ENCODE measurements around the gene GLIPR1L2.
A peak's percentile ranks its signal among the peaks of the same experiment; 100 is the strongest.
"Not testable (repeated sequence)": the region's sequence is repeated elsewhere in the genome, so short reads cannot be mapped to it uniquely, and the experiment has no call there.

Gene GLIPR1L2

DNA sequence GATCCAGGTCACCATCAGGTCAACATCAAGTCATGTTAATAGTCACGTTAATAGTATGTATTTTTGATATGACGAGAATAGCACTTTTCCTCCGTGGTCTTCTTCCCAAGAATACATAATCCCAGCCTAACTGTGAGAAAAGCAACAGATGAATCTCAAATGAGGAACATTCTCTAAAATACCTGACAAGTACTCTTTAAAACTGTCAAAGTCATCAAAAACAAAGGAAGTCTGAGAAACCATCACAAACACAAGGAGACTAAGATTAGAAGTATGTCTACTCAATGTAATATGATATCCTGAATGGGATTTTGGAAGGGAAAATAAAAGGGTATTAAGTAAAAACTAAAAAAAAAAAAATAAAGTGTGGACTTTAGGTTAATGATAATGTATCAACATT, 52.8 kb downstream of the GLIPR1L2 start:
- Histone ChIP-seq H3K4me1 (ENCODE audit: control insufficient read depth in 5 of 5, insufficient read depth in 5 of 5, low read length in 5 of 5) (no peaks in the 10 kb centered on the region), H3K4me3 (ENCODE audit: low read depth in 1 of 5, low read length in 5 of 5) (no peak overlapping the region), H3K36me3 (ENCODE audit: control insufficient read depth in 5 of 5, insufficient read depth in 5 of 5, low read length in 5 of 5) (no peaks in the 10 kb centered on the region), H3K27ac (ENCODE audit: low read depth, low read length) (no peak overlapping the region), H3K9ac (ENCODE audit: low read length in 5 of 5) (no peak overlapping the region), H3K9me3 (ENCODE audit: control insufficient read depth in 5 of 5, low read length in 5 of 5) (no peaks in the 10 kb centered on the region), H3K27me3 (ENCODE audit: control insufficient read depth in 5 of 5, insufficient read depth in 4 of 5, low read length in 5 of 5) (no peaks in the 10 kb centered on the region)

DNA sequence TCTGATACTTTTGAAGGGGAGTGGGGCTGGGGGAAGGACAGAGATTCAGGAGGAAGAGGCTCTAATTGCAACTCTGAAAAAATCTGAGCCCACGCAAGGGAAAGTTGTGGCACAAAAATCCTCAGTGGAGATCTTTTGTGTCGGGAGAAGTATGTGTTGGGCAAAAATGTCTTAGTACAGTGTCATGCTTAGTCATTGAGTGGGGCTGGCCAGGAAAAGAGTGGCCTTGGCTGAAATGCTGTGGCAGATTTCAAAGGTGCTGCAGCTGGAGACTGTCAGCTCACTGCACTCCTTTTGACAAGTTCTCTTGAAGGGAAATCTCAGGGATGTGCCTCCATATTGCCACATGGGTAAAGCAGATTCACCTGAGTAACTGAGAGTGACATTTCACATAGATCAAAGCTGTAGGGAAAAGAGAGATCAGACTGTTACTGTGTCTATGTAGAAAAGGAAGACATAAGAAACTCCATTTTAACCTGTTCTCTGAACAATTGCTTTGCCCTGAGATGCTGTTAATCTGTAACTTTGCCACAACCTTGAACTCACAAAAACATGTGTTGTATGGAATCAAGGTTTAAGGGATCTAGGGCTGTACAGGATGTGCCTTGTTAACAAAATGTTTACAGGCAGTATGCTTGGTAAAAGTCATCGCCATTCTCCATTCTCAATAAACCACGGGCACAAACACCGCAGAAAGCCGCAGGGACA, 53.7 kb downstream of the GLIPR1L2 start:
- Histone ChIP-seq H3K36me3 (ENCODE audit: control insufficient read depth in 5 of 5, insufficient read depth in 5 of 5, low read length in 5 of 5) (no peaks in the 10 kb centered on the region), H3K4me3 (ENCODE audit: low read depth in 1 of 5, low read length in 5 of 5) (no peak overlapping the region), H3K27ac (ENCODE audit: low read depth, low read length) (no peak overlapping the region), H3K4me1 (ENCODE audit: control insufficient read depth in 5 of 5, insufficient read depth in 5 of 5, low read length in 5 of 5) (no peaks in the 10 kb centered on the region), H3K27me3 (ENCODE audit: control insufficient read depth in 5 of 5, insufficient read depth in 4 of 5, low read length in 5 of 5) (no peaks in the 10 kb centered on the region), H3K9ac (ENCODE audit: low read length in 5 of 5) (no peak overlapping the region), H3K9me3 (ENCODE audit: control insufficient read depth in 5 of 5, low read length in 5 of 5) (no peaks in the 10 kb centered on the region)

DNA sequence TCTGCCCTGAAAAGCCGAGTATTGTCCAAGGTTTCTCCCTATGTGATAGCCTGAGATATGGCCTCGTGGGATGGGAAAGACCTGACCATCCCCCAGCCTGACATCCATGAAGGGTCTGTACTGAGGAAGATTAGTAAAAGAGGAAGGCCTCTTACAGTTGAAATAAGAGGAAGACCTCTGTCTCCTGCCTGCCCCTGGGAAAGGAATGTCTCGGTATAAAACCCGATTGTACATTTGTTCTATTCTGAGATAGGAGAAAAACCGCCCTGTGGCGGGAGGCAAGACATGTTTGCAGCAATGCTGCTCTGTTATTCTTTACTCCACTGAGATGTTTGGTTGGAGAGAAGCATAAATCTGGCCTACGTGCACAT, 54.2 kb downstream of the GLIPR1L2 start:
- H3K27ac ChIP-seq (ENCODE audit: low read depth, low read length); H3K9me3 ChIP-seq (ENCODE audit: control insufficient read depth in 5 of 5, low read length in 5 of 5); H3K4me1 ChIP-seq (ENCODE audit: control insufficient read depth in 5 of 5, insufficient read depth in 5 of 5, low read length in 5 of 5); H3K4me3 ChIP-seq (ENCODE audit: low read depth in 1 of 5, low read length in 5 of 5); H3K9ac ChIP-seq (ENCODE audit: low read length in 5 of 5); H3K36me3 ChIP-seq (ENCODE audit: control insufficient read depth in 5 of 5, insufficient read depth in 5 of 5, low read length in 5 of 5); H3K27me3 ChIP-seq (ENCODE audit: control insufficient read depth in 5 of 5, insufficient read depth in 4 of 5, low read length in 5 of 5): not testable (repeated sequence)

DNA sequence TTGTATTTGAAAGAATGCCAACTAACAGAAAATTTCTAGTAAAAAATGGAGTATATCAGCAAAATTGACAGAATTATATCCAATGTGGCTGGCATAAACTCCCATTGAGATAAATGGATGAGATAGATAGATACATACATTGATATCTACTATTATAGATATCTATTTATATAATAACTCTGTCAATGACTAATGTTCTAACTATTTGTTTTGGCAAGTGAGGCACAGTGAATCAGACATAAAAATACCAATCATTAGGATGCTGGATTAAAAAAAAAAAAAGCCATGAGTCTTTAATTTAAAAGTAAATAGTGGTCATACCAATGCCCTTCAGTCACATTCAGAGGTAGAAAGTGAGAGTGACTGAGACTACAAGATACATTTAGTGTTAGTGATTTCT, 56.0 kb downstream of the GLIPR1L2 start:
- H3K4me3 ChIP-seq (ENCODE audit: low read depth in 1 of 5, low read length in 5 of 5): no peak overlapping the region
- H3K9me3 ChIP-seq (ENCODE audit: control insufficient read depth in 5 of 5, low read length in 5 of 5): no peaks in the 10 kb centered on the region

DNA sequence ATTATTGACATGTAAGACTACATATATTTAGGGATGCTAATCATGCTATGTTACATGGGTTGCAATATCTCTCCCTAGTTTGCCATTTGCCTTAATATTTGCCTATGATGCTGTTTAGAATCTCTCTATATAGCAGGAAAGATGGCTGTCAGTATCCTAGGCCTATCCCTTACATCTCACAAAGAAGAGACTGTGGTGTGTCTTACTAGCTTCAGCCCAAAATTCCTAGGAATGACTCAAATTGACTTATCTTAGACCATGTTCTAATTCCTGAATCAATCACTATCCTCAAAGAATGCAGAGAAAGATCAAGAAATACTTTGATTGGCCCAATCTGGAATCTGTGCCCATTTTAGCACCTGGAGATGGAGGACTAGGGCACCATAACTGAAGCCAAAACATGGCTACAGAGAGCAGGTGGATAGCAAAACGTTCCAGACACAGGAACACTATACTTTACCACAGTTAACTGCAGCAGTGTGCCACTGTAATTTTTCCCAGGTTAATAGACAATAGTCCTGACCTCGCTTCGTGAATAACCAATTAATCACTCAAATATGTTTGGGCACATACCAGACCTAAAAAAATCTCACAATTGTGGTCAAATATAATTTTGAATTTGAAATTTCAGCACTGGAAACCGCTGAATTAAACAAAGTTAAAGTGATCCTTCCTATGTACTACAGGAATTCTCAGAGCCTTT, 57.0 kb downstream of the GLIPR1L2 start:
- no peaks in the 10 kb centered on the region for H3K36me3 ChIP-seq (ENCODE audit: control insufficient read depth in 5 of 5, insufficient read depth in 5 of 5, low read length in 5 of 5)
- no peaks in the 10 kb centered on the region for H3K27me3 ChIP-seq (ENCODE audit: control insufficient read depth in 5 of 5, insufficient read depth in 4 of 5, low read length in 5 of 5)
- no peaks in the 10 kb centered on the region for H3K9me3 ChIP-seq (ENCODE audit: control insufficient read depth in 5 of 5, low read length in 5 of 5)

More for the DNA sequence above, 56.0 kb downstream of the GLIPR1L2 start:
- no peaks in the 10 kb centered on the region for H3K4me1 ChIP-seq (ENCODE audit: control insufficient read depth in 5 of 5, insufficient read depth in 5 of 5, low read length in 5 of 5)
- no peaks in the 10 kb centered on the region for H3K36me3 ChIP-seq (ENCODE audit: control insufficient read depth in 5 of 5, insufficient read depth in 5 of 5, low read length in 5 of 5)
- H3K27ac ChIP-seq (ENCODE audit: low read depth, low read length): no peak overlapping the region
- no peak overlapping the region for H3K9ac ChIP-seq (ENCODE audit: low read length in 5 of 5)
- no peaks in the 10 kb centered on the region for H3K27me3 ChIP-seq (ENCODE audit: control insufficient read depth in 5 of 5, insufficient read depth in 4 of 5, low read length in 5 of 5)

DNA sequence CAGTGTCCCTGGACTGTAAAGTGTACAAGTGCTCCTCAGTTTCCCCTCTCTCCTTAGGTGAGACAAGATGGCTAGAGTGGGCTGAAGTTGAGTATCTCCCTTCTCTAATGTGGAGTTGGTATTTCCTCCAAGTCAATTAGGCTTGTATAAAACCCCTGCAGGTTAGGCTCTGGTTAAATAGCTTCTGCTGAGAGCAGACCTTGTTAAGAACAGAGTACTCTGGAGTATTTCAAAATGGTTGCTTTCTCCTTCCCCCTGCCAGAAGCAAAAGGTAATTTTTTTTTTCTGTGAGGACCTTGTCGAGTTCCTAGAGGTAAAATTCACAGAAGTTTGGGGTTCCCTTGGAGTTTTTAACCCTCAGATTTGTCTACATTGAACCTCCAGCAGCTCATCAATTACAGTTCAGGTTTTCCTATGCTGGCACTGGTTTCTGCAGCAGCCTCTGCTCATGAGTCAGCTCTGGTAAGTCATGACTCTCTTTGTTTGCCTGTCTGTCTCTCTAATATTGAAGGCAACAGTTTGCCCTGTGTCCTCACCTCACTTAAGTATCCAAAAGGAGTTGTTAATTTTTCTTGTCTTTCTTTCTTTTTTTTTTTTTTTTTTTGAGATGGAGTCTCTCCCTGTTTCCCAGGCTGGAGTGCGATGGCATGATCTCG, 61.9 kb downstream of the GLIPR1L2 start:
- H3K9me3 ChIP-seq (ENCODE audit: control insufficient read depth in 5 of 5, low read length in 5 of 5): peaks cover 0 to 5% (median 0%) of the 10 kb centered on the region in 5 donors
- no peak overlapping the region for H3K4me3 ChIP-seq (ENCODE audit: low read depth in 1 of 5, low read length in 5 of 5)
- no peak overlapping the region for H3K9ac ChIP-seq (ENCODE audit: low read length in 5 of 5)
- no peaks in the 10 kb centered on the region for H3K27me3 ChIP-seq (ENCODE audit: control insufficient read depth in 5 of 5, insufficient read depth in 4 of 5, low read length in 5 of 5)
- no peak overlapping the region for H3K27ac ChIP-seq (ENCODE audit: low read depth, low read length)
- no peaks in the 10 kb centered on the region for H3K36me3 ChIP-seq (ENCODE audit: control insufficient read depth in 5 of 5, insufficient read depth in 5 of 5, low read length in 5 of 5)
- no peaks in the 10 kb centered on the region for H3K4me1 ChIP-seq (ENCODE audit: control insufficient read depth in 5 of 5, insufficient read depth in 5 of 5, low read length in 5 of 5)

More for the DNA sequence above, 57.0 kb downstream of the GLIPR1L2 start:
- H3K27ac ChIP-seq (ENCODE audit: low read depth, low read length): no peak overlapping the region
- H3K9ac ChIP-seq (ENCODE audit: low read length in 5 of 5): no peak overlapping the region
- H3K4me1 ChIP-seq (ENCODE audit: control insufficient read depth in 5 of 5, insufficient read depth in 5 of 5, low read length in 5 of 5): no peaks in the 10 kb centered on the region
- H3K4me3 ChIP-seq (ENCODE audit: low read depth in 1 of 5, low read length in 5 of 5): no peak overlapping the region

DNA sequence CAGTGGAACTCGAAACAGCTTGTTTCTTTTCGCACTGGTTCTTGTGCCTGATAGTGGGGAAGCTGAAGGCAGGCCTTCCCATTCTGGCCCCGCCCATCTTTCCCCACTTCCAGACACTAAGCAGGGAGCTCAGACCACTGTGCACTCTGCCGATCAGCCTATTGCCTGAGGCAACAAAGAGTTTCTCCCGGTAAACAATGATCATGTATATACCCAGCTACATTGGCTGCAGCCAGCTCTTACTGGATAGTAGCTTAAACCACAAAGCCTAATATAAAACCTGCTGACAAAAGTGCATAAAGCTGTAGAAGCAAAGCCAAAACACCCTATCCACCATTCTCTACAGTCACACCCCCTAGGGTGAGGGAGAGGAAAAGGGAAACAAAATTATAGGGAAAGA, 65.0 kb downstream of the GLIPR1L2 start:
- H3K9ac ChIP-seq (ENCODE audit: low read length in 5 of 5): no peak overlapping the region

DNA sequence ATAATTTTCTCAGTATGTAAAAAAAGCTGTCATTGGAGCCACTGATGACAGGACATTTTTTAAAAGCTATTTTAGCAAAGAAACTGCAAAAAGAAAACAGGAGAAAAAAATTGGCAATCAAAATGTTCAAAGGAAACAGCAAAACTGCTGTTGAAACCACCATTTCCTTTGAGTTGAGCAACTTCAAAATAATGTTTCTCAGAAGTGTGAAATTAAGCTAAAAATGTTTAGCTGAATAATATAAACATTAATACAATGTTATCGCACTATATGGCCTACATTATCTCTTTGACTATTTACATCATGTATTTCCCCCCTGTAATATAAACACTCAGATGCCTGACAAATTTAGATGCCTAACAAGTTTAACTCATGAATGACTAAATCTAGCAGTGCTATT, 66.3 kb downstream of the GLIPR1L2 start:
- no peak overlapping the region for H3K27ac ChIP-seq (ENCODE audit: low read depth, low read length)
- no peaks in the 10 kb centered on the region for H3K36me3 ChIP-seq (ENCODE audit: control insufficient read depth in 5 of 5, insufficient read depth in 5 of 5, low read length in 5 of 5)
- H3K9ac ChIP-seq (ENCODE audit: low read length in 5 of 5): no peak overlapping the region
- peaks cover 0 to 8% (median 2%) of the 10 kb centered on the region in 5 donors for H3K9me3 ChIP-seq (ENCODE audit: control insufficient read depth in 5 of 5, low read length in 5 of 5)
- no peaks in the 10 kb centered on the region for H3K27me3 ChIP-seq (ENCODE audit: control insufficient read depth in 5 of 5, insufficient read depth in 4 of 5, low read length in 5 of 5)
- H3K4me1 ChIP-seq (ENCODE audit: control insufficient read depth in 5 of 5, insufficient read depth in 5 of 5, low read length in 5 of 5): no peaks in the 10 kb centered on the region
- H3K4me3 ChIP-seq (ENCODE audit: low read depth in 1 of 5, low read length in 5 of 5): no peak overlapping the region

More for the DNA sequence above, 65.0 kb downstream of the GLIPR1L2 start:
- Histone ChIP-seq H3K27me3 (ENCODE audit: control insufficient read depth in 5 of 5, insufficient read depth in 4 of 5, low read length in 5 of 5) (no peaks in the 10 kb centered on the region), H3K9me3 (ENCODE audit: control insufficient read depth in 5 of 5, low read length in 5 of 5) (peaks cover 0 to 8% (median 2%) of the 10 kb centered on the region in 5 donors), H3K4me3 (ENCODE audit: low read depth in 1 of 5, low read length in 5 of 5) (peak overlapping the region in 1 of 5 donors; percentile 34), H3K36me3 (ENCODE audit: control insufficient read depth in 5 of 5, insufficient read depth in 5 of 5, low read length in 5 of 5) (no peaks in the 10 kb centered on the region), H3K27ac (ENCODE audit: low read depth, low read length) (no peak overlapping the region), H3K4me1 (ENCODE audit: control insufficient read depth in 5 of 5, insufficient read depth in 5 of 5, low read length in 5 of 5) (no peaks in the 10 kb centered on the region)

DNA sequence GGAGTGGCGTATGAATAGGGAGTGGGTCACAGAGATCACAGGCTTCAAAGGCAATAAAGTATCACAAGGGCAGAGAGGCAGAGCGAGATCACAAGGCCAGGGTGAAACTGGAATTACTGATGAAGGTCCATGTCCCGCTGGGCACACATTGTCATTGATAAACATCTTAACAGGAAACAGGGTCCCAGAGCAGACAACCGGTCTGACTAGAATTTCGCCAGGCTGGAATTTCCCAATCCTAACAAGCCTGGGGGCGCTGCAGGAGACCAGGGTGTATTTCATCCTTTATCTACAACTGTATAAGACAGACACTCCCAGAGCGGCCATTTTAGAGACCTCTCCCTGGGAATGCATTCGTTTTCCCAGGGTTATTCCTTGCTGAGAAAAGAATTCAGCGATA, 67.0 kb downstream of the GLIPR1L2 start:
- H3K4me3 ChIP-seq (ENCODE audit: low read depth in 1 of 5, low read length in 5 of 5): peak overlapping the region in 1 of 5 donors; percentile 7
- not testable (repeated sequence) for H3K27me3 ChIP-seq (ENCODE audit: control insufficient read depth in 5 of 5, insufficient read depth in 4 of 5, low read length in 5 of 5); H3K27ac ChIP-seq (ENCODE audit: low read depth, low read length); H3K4me1 ChIP-seq (ENCODE audit: control insufficient read depth in 5 of 5, insufficient read depth in 5 of 5, low read length in 5 of 5); H3K9ac ChIP-seq (ENCODE audit: low read length in 5 of 5); H3K9me3 ChIP-seq (ENCODE audit: control insufficient read depth in 5 of 5, low read length in 5 of 5); H3K36me3 ChIP-seq (ENCODE audit: control insufficient read depth in 5 of 5, insufficient read depth in 5 of 5, low read length in 5 of 5)

DNA sequence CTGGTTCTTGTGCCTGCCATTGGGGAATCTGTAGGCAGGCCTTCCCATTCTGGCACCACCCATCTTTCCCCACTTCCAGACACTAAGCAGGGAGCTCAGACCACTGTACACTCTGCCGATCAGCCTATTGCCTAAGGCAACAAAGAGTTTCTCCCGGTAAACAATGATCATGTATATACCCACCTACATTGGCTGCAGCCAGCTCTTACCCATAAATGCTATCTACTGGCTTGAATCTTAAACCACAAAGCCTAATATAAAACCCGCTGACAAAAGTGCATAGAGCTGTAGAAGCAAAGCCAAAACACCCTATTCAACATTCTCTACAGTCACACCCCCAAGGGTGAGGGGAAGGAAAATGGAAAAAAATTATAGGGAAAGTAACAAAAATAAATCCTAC, 68.9 kb downstream of the GLIPR1L2 start:
- H3K4me3 ChIP-seq (ENCODE audit: low read depth in 1 of 5, low read length in 5 of 5): no peak overlapping the region
- H3K9me3 ChIP-seq (ENCODE audit: control insufficient read depth in 5 of 5, low read length in 5 of 5): peaks cover 0 to 16% (median 6%) of the 10 kb centered on the region in 5 donors
- H3K27ac ChIP-seq (ENCODE audit: low read depth, low read length): no peak overlapping the region
- H3K4me1 ChIP-seq (ENCODE audit: control insufficient read depth in 5 of 5, insufficient read depth in 5 of 5, low read length in 5 of 5): no peaks in the 10 kb centered on the region
- H3K27me3 ChIP-seq (ENCODE audit: control insufficient read depth in 5 of 5, insufficient read depth in 4 of 5, low read length in 5 of 5): no peaks in the 10 kb centered on the region
- H3K36me3 ChIP-seq (ENCODE audit: control insufficient read depth in 5 of 5, insufficient read depth in 5 of 5, low read length in 5 of 5): no peaks in the 10 kb centered on the region
- no peak overlapping the region for H3K9ac ChIP-seq (ENCODE audit: low read length in 5 of 5)
